Measurements from ENCODE around the gene VAV3.
"Not testable (repeated sequence)": the region's sequence is repeated elsewhere in the genome, so short reads cannot be mapped to it uniquely, and the experiment has no call there.

VAV3 gene

GRCh38 chr1:107710005-107710404 lies 255.0 kb downstream of the VAV3 start:
- TF ChIP-seq ZFX (IDR thresholded peaks at IDR 0.05; ENCODE audit: borderline replicate concordance) (no peak), CTCF (IDR thresholded peaks at IDR 0.05) (no peak)
- H3K27ac ChIP-seq: no peak overlapping the region

GRCh38 chr1:107707111-107707510 lies 257.9 kb downstream of the VAV3 start:
- TF ChIP-seq ZFX (IDR thresholded peaks at IDR 0.05; ENCODE audit: borderline replicate concordance) (no peak), CTCF (IDR thresholded peaks at IDR 0.05) (no peak)
- H3K27ac ChIP-seq: no peak overlapping the region

- H3K27ac ChIP-seq: no peak overlapping the region
- TF ChIP-seq ZFX (IDR thresholded peaks at IDR 0.05; ENCODE audit: borderline replicate concordance) (no peak), CTCF (IDR thresholded peaks at IDR 0.05) (no peak)
Observed at GRCh38 chr1:107706182-107706581, 258.8 kb downstream of the VAV3 start.

GRCh38 chr1:107704911-107705310 lies 260.1 kb downstream of the VAV3 start:
- no peak for TF ChIP-seq ZFX (IDR thresholded peaks at IDR 0.05; ENCODE audit: borderline replicate concordance)
- TF ChIP-seq CTCF (IDR thresholded peaks at IDR 0.05): no peak
- no peak overlapping the region for H3K27ac ChIP-seq

GRCh38 chr1:107702946-107703571 lies 261.9 kb downstream of the VAV3 start:
- no peak for TF ChIP-seq ZFX (IDR thresholded peaks at IDR 0.05; ENCODE audit: borderline replicate concordance)
- TF ChIP-seq CTCF (IDR thresholded peaks at IDR 0.05): no peak
- H3K27ac ChIP-seq: peak overlapping the region; percentile 72

GRCh38 chr1:107700651-107701050 lies 264.3 kb downstream of the VAV3 start:
- not testable (repeated sequence) for H3K27ac ChIP-seq

GRCh38 chr1:107698161-107698560 lies 266.8 kb downstream of the VAV3 start:
- no peak overlapping the region for H3K27ac ChIP-seq
- TF ChIP-seq CTCF (IDR thresholded peaks at IDR 0.05) (no peak), ZFX (IDR thresholded peaks at IDR 0.05; ENCODE audit: borderline replicate concordance) (no peak)

GRCh38 chr1:107695341-107695740 lies 269.6 kb downstream of the VAV3 start:
- H3K27ac ChIP-seq: no peak overlapping the region
- no peak for TF ChIP-seq ZFX (IDR thresholded peaks at IDR 0.05; ENCODE audit: borderline replicate concordance)
- TF ChIP-seq CTCF (IDR thresholded peaks at IDR 0.05): no peak

All from 22Rv1 (cell line).